Ovary (tissue), 9 donors: Measurements from ENCODE around the gene SCGB3A2. TPM values are rescaled to one million over a fixed set of nuclear protein-coding genes. Genes with fewer than 3 reads are reported as not detected.

Experiments
- DNase-seq, 5 donors: peaks; one replicate each; pipeline ENCODE4 v3.0.0-alpha.2; 2019 to 2020
- H3K27ac ChIP-seq, 2 donors: fragments of 200-600 bp; one replicate each; pipeline versions ENCODE4 v1.5.1 to v1.8.0; 2019 to 2022
- H3K27me3 ChIP-seq: fragments of 200-600 bp; one replicate; pipeline ENCODE4 v1.8.0; 2022
- H3K36me3 ChIP-seq: fragments of 200-600 bp; sonication (generic); one replicate; pipeline ENCODE4 v1.5.1; 2019
- H3K4me1 ChIP-seq: one replicate; pipeline ENCODE4 v1.8.1; 2013; ENCODE audit warnings: mild to moderate bottlenecking, moderate library complexity; ENCODE audit not compliant: insufficient read depth
- H3K4me3 ChIP-seq: fragments of 200-600 bp; sonication (generic); one replicate; pipeline ENCODE4 v1.5.1; 2017
- H3K9me3 ChIP-seq, 2 donors: fragments of 200-600 bp in 1 of 2; sonication (generic) in 1 of 2; one replicate each; pipeline versions ENCODE4 v1.5.1 to v1.8.1; 2013 to 2019; ENCODE audit warnings: mild to moderate bottlenecking in 1 of 2, moderate library complexity in 1 of 2
- EP300 ChIP-seq: sonication (generic); formaldehyde crosslinking; IDR thresholded peaks from one replicate; pipeline ENCODE4 v1.6.1; 2017; ENCODE audit warnings: antibody characterized with exemption
- POLR2A ChIP-seq: fragments of 450-650 bp; IDR thresholded peaks from one replicate; pipeline ENCODE4 v1.6.1; 2017; ENCODE audit warnings: antibody characterized with exemption, mild to moderate bottlenecking, moderate library complexity
- WGBS, 3 donors: extraction: QIAGEN DNeasy Blood & Tissue Kit in 1 of 3; methylation state at CpG; one replicate each; pipeline versions ENCODE4 v1.1.5 to v1.1.7; 2013 to 2017; 5-methylcytosine and 5-hydroxymethylcytosine counted together
- intact Hi-C, 4 donors: fragments of 100-400 bp; cut with DNase I; formaldehyde crosslinking; loops; one replicate each; pipeline versions ENCODE4 v1.11.0 to v1.15.1; 2022 to 2023
- polyA plus RNA-seq, 2 donors: library from polyadenylated mRNA; stranded (reverse); fragments of 200-250 nt in 1 of 2; fragments of 350-450 nt in 1 of 2; fragmentation: Illumina TruSeq in 1 of 2; extraction: RNeasy Lipid Tissue Mini Kit (QIAGEN cat#74804) in 1 of 2; gene quantifications; one replicate each; pipeline ENCODE4 v1.2.3, GENCODE V29; 2013 to 2014
- total RNA-seq, 7 donors: library from RNA; depleted of rRNA in 2 of 7; stranded (reverse); fragments of >200 nt in 2 of 7; fragmentation: NEBNext Ultra II Directional in 3 of 7; extraction: Animal tissue kit (Norgen Biotek cat#: 25700) in 3 of 7; gene quantifications; one replicate each; pipeline versions ENCODE4 v1.1.0 to v1.2.4, GENCODE V29; 2016 to 2023
- TF ChIP-seq, protein P1 (sequence below), 3 donors: fragments of 450-650 bp in 2 of 3; fragments of 200-600 bp in 1 of 3; IDR thresholded peaks; one replicate each; pipeline versions ENCODE4 v1.5.1 to v1.8.0; 2016 to 2022; ENCODE audit warnings: antibody characterized with exemption in 3 of 3, mild to moderate bottlenecking in 1 of 3
- donor health status: DM: no; HTN: no; CAD: no; lungs with moderate emphysema.
- donor health status: DM: no; HTN: no; CAD: no.
- donor health status: Bipolar disorder and iron deficiency.
- donor health status: DM: yes; HTN: yes; CAD: no.
- donor health status: DM: no; HTN: no; CAD: no.
- donor health status: DM: yes; HTN: yes; CAD: no.

SCGB3A2 gene
- total and polyA plus RNA-seq, 9 donors, result 0.36 to 0.79 (median 0.47) TPM; not detected in 6

DNA sequence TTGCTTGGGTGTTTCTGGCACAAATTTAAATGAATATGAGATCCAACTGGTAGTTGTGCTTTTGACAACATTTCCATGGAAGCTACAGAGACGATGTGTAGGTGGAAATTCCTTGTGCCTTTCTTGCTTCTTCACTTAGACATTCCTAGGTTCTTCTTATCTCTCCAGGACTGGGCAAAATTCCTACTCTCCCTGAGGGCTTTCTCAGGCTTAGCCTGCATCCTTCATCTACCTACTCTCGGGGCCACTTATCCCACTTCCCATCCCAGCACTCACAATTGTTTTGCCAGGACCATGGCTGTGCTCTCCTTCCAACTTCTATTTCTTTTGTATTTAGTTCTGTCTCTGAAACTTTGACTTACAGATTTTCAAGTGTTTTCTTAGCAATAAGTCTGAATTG lies 29.3 kb upstream of the SCGB3A2 start:
- 36 to 45% (median 39%) methylated on average over 2 of the region's 2 CpGs for WGBS, 3 donors
- H3K27ac ChIP-seq, result no peak overlapping the region
- no peak for DNase-seq
- H3K4me1 ChIP-seq, result no peaks in the 10 kb centered on the region
- H3K36me3 ChIP-seq, result no peaks in the 10 kb centered on the region
- H3K27me3 ChIP-seq, result no peaks in the 10 kb centered on the region
- H3K9me3 ChIP-seq, result no peaks in the 10 kb centered on the region
- TF ChIP-seq EP300 (no peak), POLR2A (no peak)
- TF ChIP-seq, protein P1, sequence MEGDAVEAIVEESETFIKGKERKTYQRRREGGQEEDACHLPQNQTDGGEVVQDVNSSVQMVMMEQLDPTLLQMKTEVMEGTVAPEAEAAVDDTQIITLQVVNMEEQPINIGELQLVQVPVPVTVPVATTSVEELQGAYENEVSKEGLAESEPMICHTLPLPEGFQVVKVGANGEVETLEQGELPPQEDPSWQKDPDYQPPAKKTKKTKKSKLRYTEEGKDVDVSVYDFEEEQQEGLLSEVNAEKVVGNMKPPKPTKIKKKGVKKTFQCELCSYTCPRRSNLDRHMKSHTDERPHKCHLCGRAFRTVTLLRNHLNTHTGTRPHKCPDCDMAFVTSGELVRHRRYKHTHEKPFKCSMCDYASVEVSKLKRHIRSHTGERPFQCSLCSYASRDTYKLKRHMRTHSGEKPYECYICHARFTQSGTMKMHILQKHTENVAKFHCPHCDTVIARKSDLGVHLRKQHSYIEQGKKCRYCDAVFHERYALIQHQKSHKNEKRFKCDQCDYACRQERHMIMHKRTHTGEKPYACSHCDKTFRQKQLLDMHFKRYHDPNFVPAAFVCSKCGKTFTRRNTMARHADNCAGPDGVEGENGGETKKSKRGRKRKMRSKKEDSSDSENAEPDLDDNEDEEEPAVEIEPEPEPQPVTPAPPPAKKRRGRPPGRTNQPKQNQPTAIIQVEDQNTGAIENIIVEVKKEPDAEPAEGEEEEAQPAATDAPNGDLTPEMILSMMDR (IDR thresholded peaks at IDR 0.05), result no peak
- no peak overlapping the region for H3K4me3 ChIP-seq
- intact Hi-C loops, result no loop called here

DNA sequence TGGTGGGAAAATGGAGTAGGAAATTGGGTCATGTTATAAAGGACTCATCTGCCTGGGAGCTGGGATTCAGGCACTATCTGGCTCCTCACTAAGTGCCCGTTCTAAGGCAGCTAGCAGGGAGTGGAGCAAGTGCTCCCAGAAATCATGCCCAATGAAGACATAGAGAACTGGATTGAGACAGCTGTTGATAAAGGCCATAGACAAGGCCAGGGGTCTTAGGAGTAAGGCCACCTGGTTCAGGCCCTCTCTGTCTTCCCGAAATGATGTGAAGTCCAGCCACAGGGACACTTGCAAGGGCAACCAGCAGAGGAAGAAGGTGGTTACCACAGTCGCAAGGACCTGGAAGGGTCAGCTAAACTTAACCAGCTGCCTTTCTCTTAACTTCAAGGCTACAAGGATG lies 26.9 kb upstream of the SCGB3A2 start:
- TF ChIP-seq EP300, result no peak
- TF ChIP-seq, protein P1 (IDR thresholded peaks at IDR 0.05), result no peak
- no peak for TF ChIP-seq POLR2A
- WGBS, 3 donors, result 87 to 94% (median 89%) methylated on average over 3 of the region's 3 CpGs
- Histone ChIP-seq H3K4me3 (no peak overlapping the region), H3K27ac (no peak overlapping the region), H3K36me3 (no peaks in the 10 kb centered on the region), H3K27me3 (no peaks in the 10 kb centered on the region), H3K9me3 (no peaks in the 10 kb centered on the region), H3K4me1 (no peaks in the 10 kb centered on the region)
- intact Hi-C loops, result no loop called here
- DNase-seq, result no peak

DNA sequence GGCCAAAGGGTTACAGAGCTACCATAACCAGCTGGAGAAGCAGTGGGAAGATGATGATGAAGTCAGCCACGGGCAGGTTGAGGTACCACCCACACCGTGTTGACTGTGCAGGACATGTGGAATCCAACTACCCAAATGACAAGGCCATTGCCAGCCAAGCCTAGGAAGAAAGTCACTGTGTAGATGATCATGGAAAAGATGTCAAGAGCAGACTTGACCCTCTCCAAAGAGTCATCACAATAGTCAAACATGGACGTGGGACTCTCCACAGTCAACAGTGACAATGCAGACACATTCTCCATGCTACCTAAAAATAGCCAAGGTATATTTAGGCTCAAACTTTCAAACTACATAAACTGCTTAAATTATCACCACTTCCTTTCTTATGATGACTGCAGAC lies 26.1 kb upstream of the SCGB3A2 start:
- no peaks in the 10 kb centered on the region for H3K4me1 ChIP-seq
- no peaks in the 10 kb centered on the region for H3K36me3 ChIP-seq
- no peaks in the 10 kb centered on the region for H3K27me3 ChIP-seq
- H3K9me3 ChIP-seq, result no peaks in the 10 kb centered on the region
- no peak overlapping the region for H3K4me3 ChIP-seq
- DNase-seq, result no peak
- no peak overlapping the region for H3K27ac ChIP-seq
- intact Hi-C loops, result no loop called here
- TF ChIP-seq EP300 (no peak), POLR2A (no peak)
- TF ChIP-seq, protein P1 (IDR thresholded peaks at IDR 0.05), result no peak
- 55 to 81% (median 55%) methylated on average over 3 of the region's 3 CpGs for WGBS, 3 donors

DNA sequence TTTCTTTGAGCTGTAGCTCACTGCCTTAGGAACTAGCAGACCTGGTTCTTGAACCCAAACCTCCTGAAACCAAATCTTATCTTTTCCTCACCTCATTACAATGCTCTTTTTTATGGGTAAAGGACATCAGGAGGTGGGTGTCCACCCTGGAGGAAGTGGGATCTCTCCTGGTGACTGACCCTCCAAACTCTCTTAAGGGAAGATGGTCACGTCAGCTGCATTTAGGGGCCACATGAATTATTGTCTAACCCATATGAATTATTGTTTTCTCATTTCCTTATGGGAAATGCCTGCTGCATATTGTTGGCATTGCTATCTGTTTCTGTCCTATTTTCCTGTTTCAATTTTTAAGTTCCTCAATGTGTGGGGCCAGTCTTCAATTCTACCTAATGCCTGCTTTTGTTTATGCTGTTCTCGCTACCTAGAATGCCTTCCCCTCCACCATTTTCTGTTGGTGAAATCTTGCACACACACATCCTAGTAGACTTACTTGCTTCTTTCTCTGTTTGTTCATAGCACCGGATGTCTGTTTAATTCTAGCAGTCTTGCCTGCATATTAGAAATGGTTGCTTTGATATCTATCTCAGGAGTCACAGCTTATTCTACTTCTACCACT lies 25.0 kb upstream of the SCGB3A2 start:
- intact Hi-C loops, result no loop called here
- TF ChIP-seq POLR2A, result no peak
- TF ChIP-seq, protein P1 (IDR thresholded peaks at IDR 0.05), result no peak
- no peak for TF ChIP-seq EP300
- Histone ChIP-seq H3K36me3 (no peaks in the 10 kb centered on the region), H3K27me3 (no peaks in the 10 kb centered on the region), H3K4me3 (no peak overlapping the region), H3K27ac (no peak overlapping the region), H3K4me1 (no peaks in the 10 kb centered on the region), H3K9me3 (no peaks in the 10 kb centered on the region)
- DNase-seq, result no peak
- 71 to 82% (median 76%) methylated on average over 3 of the region's 3 CpGs for WGBS, 3 donors
